ENCODE measurements around the gene RIC3. TPM values are rescaled to one million over a fixed set of nuclear protein-coding genes. Genes with fewer than 3 reads are reported as not detected.

Gene RIC3, protein sequence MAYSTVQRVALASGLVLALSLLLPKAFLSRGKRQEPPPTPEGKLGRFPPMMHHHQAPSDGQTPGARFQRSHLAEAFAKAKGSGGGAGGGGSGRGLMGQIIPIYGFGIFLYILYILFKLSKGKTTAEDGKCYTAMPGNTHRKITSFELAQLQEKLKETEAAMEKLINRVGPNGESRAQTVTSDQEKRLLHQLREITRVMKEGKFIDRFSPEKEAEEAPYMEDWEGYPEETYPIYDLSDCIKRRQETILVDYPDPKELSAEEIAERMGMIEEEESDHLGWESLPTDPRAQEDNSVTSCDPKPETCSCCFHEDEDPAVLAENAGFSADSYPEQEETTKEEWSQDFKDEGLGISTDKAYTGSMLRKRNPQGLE
- total RNA-seq: 10 to 100 TPM; 38.2 to 56.1 TPM
- polyA plus RNA-seq (ENCODE audit: insufficient read length in 2 of 2): 10 to 100 TPM; 52.4 to 55.7 TPM
- long read RNA-seq, donor 1, full-length matches to known transcripts: 11 of 11 reads
- long read RNA-seq, donor 1, partial matches to known transcripts: 0 of 11 reads
- long read RNA-seq, donor 1, other reads (novel, unspliced or antisense): 0 of 11 reads
- long read RNA-seq, donor 2, partial matches to known transcripts: 0 of 8 reads
- long read RNA-seq, donor 2, other reads (novel, unspliced or antisense): 0 of 8 reads
- long read RNA-seq, donor 3, partial matches to known transcripts: 0 of 7 reads
- long read RNA-seq, donor 3, other reads (novel, unspliced or antisense): 0 of 7 reads
- long read RNA-seq, donor 4: 0 reads

DNA sequence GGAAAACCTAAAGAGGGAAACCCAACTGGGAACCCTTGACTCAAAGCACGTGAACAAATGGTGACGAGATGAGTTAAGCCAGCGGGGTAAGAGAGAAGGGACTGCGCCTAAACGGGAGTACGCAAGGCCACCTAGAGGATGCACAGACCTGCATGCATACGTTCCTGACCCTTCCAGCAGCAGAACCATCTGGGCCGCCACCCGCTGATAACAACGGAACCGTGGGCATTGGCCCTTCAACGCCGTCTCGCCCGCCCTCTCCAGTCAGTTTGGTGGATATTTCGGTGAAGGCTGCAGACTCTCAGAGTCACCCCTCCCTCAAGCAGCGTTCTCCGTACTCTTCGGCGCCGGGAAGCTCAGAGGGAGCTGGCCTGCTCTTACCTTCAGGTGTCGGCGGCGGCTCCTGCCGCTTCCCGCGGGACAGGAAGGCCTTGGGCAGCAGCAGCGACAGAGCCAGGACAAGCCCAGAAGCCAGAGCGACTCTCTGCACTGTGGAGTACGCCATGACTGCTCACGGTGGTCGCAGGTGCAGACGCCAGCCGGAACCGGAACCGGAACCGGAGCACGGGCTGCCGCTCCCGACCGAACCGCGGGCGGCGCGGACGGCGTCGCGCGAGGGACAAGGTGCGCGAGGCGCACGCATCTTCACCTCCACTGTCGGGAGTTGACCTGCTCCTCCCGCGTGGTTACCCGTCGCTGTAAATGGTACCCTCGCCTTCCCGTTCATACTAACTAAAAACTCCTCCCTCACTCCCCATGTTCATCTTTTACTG lies at the start of gene RIC3:
Gene RIC3 (minus strand): TSS at position 541 of the 773 bp plus-strand sequence. CDS start 36 bp downstream, at position 505.
- DNase-seq (ENCODE audit: low read depth in 4 of 6, low spot score in 6 of 6): peak in 5 of 6 donors; percentile 56 to 93 (median 65)
- peaks cover 6% of the 10 kb centered on the region for H3K4me1 ChIP-seq (ENCODE audit: control insufficient read depth, insufficient read depth, low read length)
- H3K4me3 ChIP-seq (ENCODE audit: low read depth, low read length): peak within 1 kb of the TSS; percentile 58
- no peak within 1 kb of the TSS for H3K27ac ChIP-seq (ENCODE audit: low read depth, low read length)
- no peaks in the 10 kb centered on the region for H3K36me3 ChIP-seq (ENCODE audit: control insufficient read depth, insufficient read depth, low read length)
- H3K27me3 ChIP-seq (ENCODE audit: control insufficient read depth, insufficient read depth, low read length): peaks cover 2% of the 10 kb centered on the region
- no peaks in the 10 kb centered on the region for H3K9me3 ChIP-seq (ENCODE audit: control insufficient read depth, insufficient read depth, low read length)
- under 1% methylated on average over 61 of the region's 62 CpGs for WGBS (ENCODE audit: insufficient coverage)

GRCh38 chr11:8218409-8218808 lies 49.6 kb upstream of the RIC3 start:
- no peak for DNase-seq (ENCODE audit: low read depth in 4 of 6, low spot score in 6 of 6)
- WGBS (ENCODE audit: insufficient coverage): 89% methylated on average over 1 of the region's 4 CpGs
- Histone ChIP-seq H3K9me3 (ENCODE audit: control insufficient read depth, insufficient read depth, low read length) (no peaks in the 10 kb centered on the region), H3K27ac (ENCODE audit: low read depth, low read length) (no peak overlapping the region), H3K27me3 (ENCODE audit: control insufficient read depth, insufficient read depth, low read length) (no peaks in the 10 kb centered on the region), H3K4me1 (ENCODE audit: control insufficient read depth, insufficient read depth, low read length) (peaks cover 26% of the 10 kb centered on the region), H3K4me3 (ENCODE audit: low read depth, low read length) (no peak overlapping the region), H3K36me3 (ENCODE audit: control insufficient read depth, insufficient read depth, low read length) (no peaks in the 10 kb centered on the region)

GRCh38 chr11:8217926-8218325 lies 49.1 kb upstream of the RIC3 start:
- Histone ChIP-seq H3K4me1 (ENCODE audit: control insufficient read depth, insufficient read depth, low read length) (peaks cover 22% of the 10 kb centered on the region), H3K9me3 (ENCODE audit: control insufficient read depth, insufficient read depth, low read length) (no peaks in the 10 kb centered on the region), H3K27ac (ENCODE audit: low read depth, low read length) (no peak overlapping the region), H3K27me3 (ENCODE audit: control insufficient read depth, insufficient read depth, low read length) (no peaks in the 10 kb centered on the region), H3K36me3 (ENCODE audit: control insufficient read depth, insufficient read depth, low read length) (no peaks in the 10 kb centered on the region), H3K4me3 (ENCODE audit: low read depth, low read length) (no peak overlapping the region)
- DNase-seq (ENCODE audit: low read depth in 4 of 6, low spot score in 6 of 6): no peak
- 71% methylated on average over 9 of the region's 11 CpGs for WGBS (ENCODE audit: insufficient coverage)

DNA sequence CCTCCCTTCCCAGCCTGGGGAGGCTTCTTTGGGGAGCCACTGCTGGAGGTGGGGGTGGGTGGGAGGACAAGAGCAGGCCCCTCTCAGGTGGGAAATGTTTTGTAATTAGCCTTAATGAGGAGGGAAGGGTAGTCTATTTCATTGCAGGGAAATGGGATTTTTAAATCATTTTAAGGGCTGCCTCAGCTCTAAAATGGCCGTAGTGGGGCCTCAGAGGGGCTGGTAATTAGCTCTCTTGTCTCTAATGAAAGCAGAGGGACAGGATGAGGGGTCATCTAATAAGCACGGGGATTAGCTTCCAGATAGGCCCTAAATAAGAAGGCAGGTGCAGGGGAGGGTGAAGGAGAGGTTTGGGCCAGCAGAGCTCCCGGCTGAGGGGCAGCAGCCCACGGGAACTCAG lies 48.3 kb upstream of the RIC3 start:
- 56% methylated on average over 2 of the region's 4 CpGs for WGBS (ENCODE audit: insufficient coverage)
- H3K4me3 ChIP-seq (ENCODE audit: low read depth, low read length): no peak overlapping the region
- no peaks in the 10 kb centered on the region for H3K36me3 ChIP-seq (ENCODE audit: control insufficient read depth, insufficient read depth, low read length)
- H3K27ac ChIP-seq (ENCODE audit: low read depth, low read length): no peak overlapping the region
- H3K27me3 ChIP-seq (ENCODE audit: control insufficient read depth, insufficient read depth, low read length): no peaks in the 10 kb centered on the region
- peaks cover 18% of the 10 kb centered on the region for H3K4me1 ChIP-seq (ENCODE audit: control insufficient read depth, insufficient read depth, low read length)
- no peaks in the 10 kb centered on the region for H3K9me3 ChIP-seq (ENCODE audit: control insufficient read depth, insufficient read depth, low read length)
- peak in 1 of 6 donors; percentile 51 for DNase-seq (ENCODE audit: low read depth in 4 of 6, low spot score in 6 of 6)

DNA sequence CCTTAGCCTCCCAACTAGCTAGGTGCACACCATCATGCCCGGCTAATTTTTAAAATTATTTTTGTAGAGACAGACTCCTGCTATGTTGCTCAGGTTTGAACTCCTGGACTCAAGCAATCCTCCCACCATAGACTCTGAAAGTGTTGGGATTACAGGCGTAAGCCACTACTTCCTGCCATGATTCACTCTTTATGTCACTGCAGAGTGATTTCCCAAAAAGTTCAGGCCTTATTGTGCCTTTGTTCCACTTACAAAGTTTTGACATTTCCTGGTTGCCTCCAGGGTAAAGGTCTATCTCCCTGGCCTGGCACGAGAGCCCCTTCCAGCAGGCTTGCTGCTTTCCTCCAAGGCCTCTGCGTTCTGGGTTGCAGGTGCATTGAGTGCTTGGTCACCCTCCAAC lies 44.6 kb upstream of the RIC3 start:
- Histone ChIP-seq H3K27ac (ENCODE audit: low read depth, low read length) (no peak overlapping the region), H3K27me3 (ENCODE audit: control insufficient read depth, insufficient read depth, low read length) (no peaks in the 10 kb centered on the region), H3K4me3 (ENCODE audit: low read depth, low read length) (no peak overlapping the region), H3K9me3 (ENCODE audit: control insufficient read depth, insufficient read depth, low read length) (no peaks in the 10 kb centered on the region), H3K36me3 (ENCODE audit: control insufficient read depth, insufficient read depth, low read length) (no peaks in the 10 kb centered on the region), H3K4me1 (ENCODE audit: control insufficient read depth, insufficient read depth, low read length) (peaks cover 14% of the 10 kb centered on the region)
- no peak for DNase-seq (ENCODE audit: low read depth in 4 of 6, low spot score in 6 of 6)
- WGBS (ENCODE audit: insufficient coverage): 85% methylated on average over 3 of the region's 4 CpGs

- Histone ChIP-seq H3K27me3 (ENCODE audit: control insufficient read depth, insufficient read depth, low read length) (peaks cover 3% of the 10 kb centered on the region), H3K36me3 (ENCODE audit: control insufficient read depth, insufficient read depth, low read length) (no peaks in the 10 kb centered on the region), H3K4me1 (ENCODE audit: control insufficient read depth, insufficient read depth, low read length) (peaks cover 21% of the 10 kb centered on the region), H3K9me3 (ENCODE audit: control insufficient read depth, insufficient read depth, low read length) (no peaks in the 10 kb centered on the region), H3K27ac (ENCODE audit: low read depth, low read length) (no peak overlapping the region), H3K4me3 (ENCODE audit: low read depth, low read length) (no peak overlapping the region)
- 59% methylated on average over 2 of the region's 4 CpGs for WGBS (ENCODE audit: insufficient coverage)
- DNase-seq (ENCODE audit: low read depth in 4 of 6, low spot score in 6 of 6): no peak
Measured at GRCh38 chr11:8209208-8209807, 40.5 kb upstream of the RIC3 start.

GRCh38 chr11:8207080-8208000 lies 38.5 kb upstream of the RIC3 start:
- peak overlapping the region; percentile 9 for H3K4me3 ChIP-seq (ENCODE audit: low read depth, low read length)
- no peaks in the 10 kb centered on the region for H3K36me3 ChIP-seq (ENCODE audit: control insufficient read depth, insufficient read depth, low read length)
- peaks cover 26% of the 10 kb centered on the region for H3K4me1 ChIP-seq (ENCODE audit: control insufficient read depth, insufficient read depth, low read length)
- no peaks in the 10 kb centered on the region for H3K9me3 ChIP-seq (ENCODE audit: control insufficient read depth, insufficient read depth, low read length)
- WGBS (ENCODE audit: insufficient coverage): 24% methylated on average over 14 of the region's 20 CpGs
- peaks cover 3% of the 10 kb centered on the region for H3K27me3 ChIP-seq (ENCODE audit: control insufficient read depth, insufficient read depth, low read length)
- DNase-seq (ENCODE audit: low read depth in 4 of 6, low spot score in 6 of 6): peak in 2 of 6 donors; percentile 48 to 52
- H3K27ac ChIP-seq (ENCODE audit: low read depth, low read length): peak overlapping the region; percentile 69

DNA sequence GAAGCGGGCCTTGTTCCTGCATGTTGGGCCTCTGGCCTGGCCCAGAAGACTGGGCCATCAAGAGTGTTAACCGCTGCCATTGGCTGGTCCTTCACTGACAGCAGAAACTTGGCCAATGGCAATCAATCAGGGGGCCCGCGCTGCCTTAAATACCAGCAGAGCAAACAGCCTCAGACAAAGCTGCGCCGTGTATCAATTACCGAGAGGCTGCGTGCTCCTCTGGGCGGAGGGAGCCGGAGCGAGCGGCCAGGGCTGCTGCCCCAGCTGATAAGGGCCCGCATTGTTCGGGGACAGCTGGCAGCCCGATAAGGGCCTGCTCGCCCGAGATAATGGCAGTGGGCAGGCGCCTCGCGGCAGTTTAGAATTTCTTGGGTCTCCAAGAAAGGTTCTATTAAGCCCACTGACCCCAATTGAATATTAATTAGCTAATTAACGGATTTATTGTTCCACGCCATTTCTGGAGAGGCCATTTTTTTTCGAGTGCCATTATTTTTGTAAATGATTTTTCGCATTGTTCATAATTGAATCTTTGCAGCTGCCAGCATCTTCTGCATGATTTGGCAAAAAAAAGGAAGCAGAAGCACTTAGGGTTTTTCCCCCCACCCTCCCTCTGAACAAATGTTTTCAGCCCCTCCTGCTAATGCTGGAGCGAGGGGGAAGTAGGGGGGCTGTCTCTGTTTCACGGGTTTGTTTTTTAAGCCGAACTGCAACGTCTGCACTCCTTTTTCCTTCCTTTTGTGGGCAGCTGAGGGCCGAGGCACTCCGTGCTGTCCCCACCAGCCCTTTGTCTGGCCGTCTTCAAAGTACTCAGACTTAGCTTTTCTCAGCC lies 37.6 kb upstream of the RIC3 start:
- Histone ChIP-seq H3K27me3 (ENCODE audit: control insufficient read depth, insufficient read depth, low read length) (peaks cover 3% of the 10 kb centered on the region), H3K4me1 (ENCODE audit: control insufficient read depth, insufficient read depth, low read length) (peaks cover 31% of the 10 kb centered on the region), H3K36me3 (ENCODE audit: control insufficient read depth, insufficient read depth, low read length) (no peaks in the 10 kb centered on the region), H3K9me3 (ENCODE audit: control insufficient read depth, insufficient read depth, low read length) (no peaks in the 10 kb centered on the region), H3K4me3 (ENCODE audit: low read depth, low read length) (peak overlapping the region; percentile 16), H3K27ac (ENCODE audit: low read depth, low read length) (peak overlapping the region; percentile 69)
- peak; percentile 57 to 94 (median 67) for DNase-seq (ENCODE audit: low read depth in 4 of 6, low spot score in 6 of 6)
- WGBS (ENCODE audit: insufficient coverage): 12% methylated on average over 19 of the region's 31 CpGs

Data from spinal cord (tissue), 10 donors.